Mammary epithelial cell (primary cell): Measurements from ENCODE around the gene TATDN2.

Source experiments
- CTCF ChIP-seq, 2 donors: IDR thresholded peaks in 1 of 2; conservative IDR thresholded peaks in 1 of 2; 2 replicates each; pipeline ENCODE4 v1.5.1; 2011 to 2012; ENCODE audit warnings: inconsistent platforms in 2 of 2, low read length in 2 of 2, mild to moderate bottlenecking in 2 of 2, control low read depth in 1 of 2, low read depth in 1 of 2; ENCODE audit not compliant: insufficient read depth in 1 of 2; ENCODE audit errors: extremely low read depth in 1 of 2
- EZH2 ChIP-seq: IDR thresholded peaks from 2 replicates; pipeline ENCODE4 v1.6.1; 2012; ENCODE audit warnings: low read length, inconsistent platforms, borderline replicate concordance

- TF ChIP-seq CTCF (conservative IDR thresholded peaks at IDR 0.05 in 1 of 2, IDR thresholded peaks at IDR 0.05 in 1 of 2; ENCODE audit: extremely low read depth in 1 of 2, insufficient read depth in 1 of 2, low read depth in 1 of 2, low read length in 2 of 2) (no peak), EZH2 (no peak)
Observed at GRCh38 chr3:10312391-10312790, 64.1 kb downstream of the TATDN2 start.
